Gastrocnemius medialis (tissue), 4 donors: ENCODE measurements around the gene AMN. TPM values are rescaled to one million over a fixed set of nuclear protein-coding genes. Genes with fewer than 3 reads are reported as not detected.

Experiments
- ATAC-seq, 2 donors: fragments of 150-250 bp; one replicate each; pipeline ENCODE4 v1.9.1; 2016
- DNase-seq, 2 donors: peaks; one replicate each; pipeline ENCODE4 v3.0.0-alpha.2; 2019
- H3K27ac ChIP-seq, 4 donors: fragments of 200-600 bp; sonication (generic); 1 replicate in 1 of 4; 2 replicates in 3 of 4; pipeline ENCODE4 v1.5.1; 2016 to 2018; ENCODE audit warnings: mild to moderate bottlenecking in 2 of 4, moderate library complexity in 1 of 4
- H3K27me3 ChIP-seq, 3 donors: fragments of 200-600 bp; sonication (generic) in 2 of 3; 1 replicate in 1 of 3; 2 replicates in 2 of 3; pipeline versions ENCODE4 v1.5.1 to v1.6.0; 2016 to 2019; ENCODE audit warnings: mild to moderate bottlenecking in 1 of 3, moderate library complexity in 1 of 3
- H3K36me3 ChIP-seq, 2 donors: fragments of 200-600 bp; sonication (generic) in 1 of 2; one replicate each; pipeline ENCODE4 v1.5.1; 2017 to 2018
- H3K4me1 ChIP-seq, 2 donors: fragments of 200-600 bp; sonication (generic) in 1 of 2; one replicate each; pipeline ENCODE4 v1.5.1; 2016 to 2017; ENCODE audit warnings: mild to moderate bottlenecking in 2 of 2
- H3K4me3 ChIP-seq, 4 donors: fragments of 200-600 bp; sonication (generic) in 3 of 4; 1 replicate in 1 of 4; 2 replicates in 3 of 4; pipeline ENCODE4 v1.5.1; 2016 to 2019; ENCODE audit warnings: mild to moderate bottlenecking in 2 of 4
- H3K9me3 ChIP-seq, 3 donors: fragments of 200-600 bp; sonication (generic) in 2 of 3; 1 replicate in 1 of 3; 2 replicates in 2 of 3; pipeline ENCODE4 v1.5.1; 2016 to 2019
- CTCF ChIP-seq, 5 experiments: fragments of 450-650 bp in 3 of 5; fragments of 200-600 bp in 2 of 5; sonication (generic) in 2 of 5; IDR thresholded peaks in 4 of 5; conservative IDR thresholded peaks in 1 of 5; 1 replicate in 4 of 5; 2 replicates in 1 of 5; pipeline ENCODE4 v1.5.1; 2016 to 2019; ENCODE audit warnings: antibody characterized with exemption in 5 of 5, mild to moderate bottlenecking in 3 of 5, moderate library complexity in 3 of 5
- POLR2A ChIP-seq, 2 donors: fragments of 450-650 bp; IDR thresholded peaks; one replicate each; pipeline ENCODE4 v1.6.1; 2017; ENCODE audit warnings: antibody characterized with exemption in 2 of 2, mild to moderate bottlenecking in 2 of 2, moderate library complexity in 2 of 2
- in situ Hi-C, 4 donors: fragments of 200-750 bp; cut with MboI; loops; one replicate each; pipeline versions ENCODE4 v1.15.0 to v1.8.0; 2017; ENCODE audit warnings: low sequenced_read_pairs in 4 of 4
- intact Hi-C: fragments of 100-400 bp; cut with DNase I; formaldehyde crosslinking; loops from one replicate; pipeline ENCODE4 v1.15.1; 2023; ENCODE audit warnings: low total_unique reads
- total RNA-seq, 4 donors: library from RNA; depleted of rRNA; stranded (reverse); fragments of >200 nt; gene quantifications; one replicate each; pipeline versions ENCODE4 v1.1.0 to v1.2.3, GENCODE V29; 2016

AMN gene
- total RNA-seq, 4 donors from 2014 or later = 0.42 to 4.3 TPM; not detected in 2

DNA sequence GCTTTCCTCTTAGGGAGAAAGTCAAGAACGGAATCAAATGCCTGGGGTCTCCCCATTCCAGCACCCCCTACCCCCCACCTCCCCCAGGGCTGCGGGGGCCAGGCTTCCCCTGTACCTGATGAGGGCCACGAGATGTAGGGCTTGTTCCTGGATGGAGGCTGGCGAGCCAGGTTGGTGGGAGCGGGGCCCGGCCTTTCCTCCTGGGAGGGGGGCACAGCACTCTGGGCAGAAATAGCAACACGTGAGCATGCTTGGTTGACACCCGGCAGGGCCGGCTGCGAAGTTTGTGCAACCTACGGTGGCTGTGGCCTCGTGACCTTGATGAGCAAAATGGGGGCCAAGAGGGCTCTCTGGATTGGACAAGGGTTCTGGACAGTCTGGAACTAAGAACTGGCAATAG lies 15.7 kb downstream of the AMN start:
- no peaks in the 10 kb centered on the region for H3K9me3 ChIP-seq
- TF ChIP-seq POLR2A (IDR thresholded peaks at IDR 0.05) (no peak), CTCF (IDR thresholded peaks at IDR 0.05 in 4 of 5, conservative IDR thresholded peaks at IDR 0.05 in 1 of 5) (no peak)
- intact Hi-C loops (no loop called here), in situ Hi-C loops (no loop called here)
- no peaks in the 10 kb centered on the region for H3K27me3 ChIP-seq
- no peak overlapping the region for H3K27ac ChIP-seq
- peaks cover 0 to 51% of the 10 kb centered on the region in 2 donors for H3K36me3 ChIP-seq
- no peak overlapping the region for H3K4me3 ChIP-seq
- no peaks in the 10 kb centered on the region for H3K4me1 ChIP-seq
- no peak for ATAC-seq
- DNase-seq = no peak

GRCh38 chr14:102939329-102939728 lies 16.9 kb downstream of the AMN start:
- H3K4me1 ChIP-seq = no peaks in the 10 kb centered on the region
- in situ Hi-C loops = no loop called here
- DNase-seq (no peak), ATAC-seq (no peak)
- H3K27ac ChIP-seq = no peak overlapping the region
- peaks cover 0 to 54% of the 10 kb centered on the region in 2 donors for H3K36me3 ChIP-seq
- no peaks in the 10 kb centered on the region for H3K27me3 ChIP-seq
- no peak overlapping the region for H3K4me3 ChIP-seq
- H3K9me3 ChIP-seq = no peaks in the 10 kb centered on the region
- TF ChIP-seq POLR2A (IDR thresholded peaks at IDR 0.05) = no peak
- no peak for TF ChIP-seq CTCF (IDR thresholded peaks at IDR 0.05 in 4 of 5, conservative IDR thresholded peaks at IDR 0.05 in 1 of 5)
- intact Hi-C loops = no loop called here

DNA sequence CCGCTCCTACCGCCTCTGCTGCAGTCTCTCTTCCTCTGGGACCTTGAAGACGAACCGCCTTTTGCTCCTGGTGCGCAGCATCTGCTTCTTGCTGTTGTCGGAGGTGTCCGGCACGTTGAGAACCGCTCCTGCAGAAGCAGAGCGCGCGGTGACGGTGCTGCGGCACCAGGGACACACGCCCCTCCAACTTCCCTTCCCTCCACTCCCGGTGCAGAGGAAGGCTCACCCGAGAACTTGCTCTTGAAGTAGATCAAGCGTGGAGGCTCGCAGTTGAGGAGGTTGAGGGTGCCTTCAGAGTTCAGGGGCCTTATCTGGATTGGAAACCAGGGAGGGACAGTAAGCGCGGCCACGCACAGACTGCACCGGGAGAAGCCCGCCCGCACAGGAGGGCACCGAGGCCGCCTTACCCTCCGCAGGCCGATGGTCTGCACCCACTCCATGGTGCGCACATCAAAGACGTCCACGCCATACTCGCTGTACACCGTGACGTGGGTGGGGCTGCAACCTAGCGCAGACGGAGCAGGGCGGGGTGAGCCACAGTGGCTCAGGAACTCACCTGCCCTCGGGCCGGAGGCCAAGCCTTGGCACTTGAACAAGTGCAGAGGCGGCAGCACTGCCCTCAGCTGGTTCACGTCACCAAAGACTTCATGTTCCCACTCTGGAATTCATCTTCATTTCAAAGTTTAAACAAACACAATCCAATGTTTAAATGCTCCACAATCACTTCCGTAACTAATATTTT lies 17.5 kb downstream of the AMN start:
- TF ChIP-seq CTCF (IDR thresholded peaks at IDR 0.05 in 4 of 5, conservative IDR thresholded peaks at IDR 0.05 in 1 of 5) (no peak), POLR2A (IDR thresholded peaks at IDR 0.05) (no peak)
- no peak for DNase-seq
- no peak for ATAC-seq
- H3K27ac ChIP-seq = no peak overlapping the region
- no peaks in the 10 kb centered on the region for H3K4me1 ChIP-seq
- H3K27me3 ChIP-seq = no peaks in the 10 kb centered on the region
- peaks cover 0 to 61% of the 10 kb centered on the region in 2 donors for H3K36me3 ChIP-seq
- intact Hi-C loops = no loop called here
- no peak overlapping the region for H3K4me3 ChIP-seq
- in situ Hi-C loops = no loop called here
- H3K9me3 ChIP-seq = no peaks in the 10 kb centered on the region

DNA sequence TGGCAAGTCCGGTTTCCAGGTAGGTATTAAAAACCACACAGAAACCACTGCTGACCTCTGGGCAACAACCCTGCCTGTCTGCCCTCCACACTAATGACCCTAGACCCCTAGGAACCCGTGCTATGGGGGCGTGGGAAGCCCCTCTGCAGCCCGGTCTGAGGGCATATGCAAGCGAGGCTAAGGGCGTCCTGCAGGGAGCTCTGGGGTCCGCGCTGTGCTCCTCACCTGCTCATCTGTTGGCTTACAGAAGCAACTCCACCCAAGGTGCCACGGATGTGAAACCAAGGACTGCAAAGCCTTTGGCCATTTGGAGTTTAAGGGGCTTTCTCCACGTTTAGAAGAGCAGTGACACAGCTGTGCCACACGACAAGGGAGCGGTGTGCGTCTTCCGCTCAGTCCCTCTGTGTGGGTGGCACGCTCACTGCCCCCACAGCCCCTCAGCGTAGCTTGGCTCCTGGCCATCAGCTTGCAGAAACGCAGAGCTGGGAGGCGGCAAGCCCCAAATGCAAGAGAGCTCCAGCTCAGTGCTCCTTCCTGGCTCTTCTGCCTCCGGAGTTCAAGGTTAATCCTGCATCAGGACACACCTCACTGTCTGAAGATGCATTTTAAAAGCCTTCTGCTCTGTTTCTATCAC lies 18.4 kb downstream of the AMN start:
- in situ Hi-C loops (no loop called here), intact Hi-C loops (no loop called here)
- Histone ChIP-seq H3K27ac (no peak overlapping the region), H3K9me3 (no peaks in the 10 kb centered on the region), H3K4me3 (no peak overlapping the region), H3K27me3 (no peaks in the 10 kb centered on the region), H3K36me3 (peaks cover 4 to 69% of the 10 kb centered on the region in 2 donors), H3K4me1 (no peaks in the 10 kb centered on the region)
- DNase-seq = no peak
- no peak for ATAC-seq
- no peak for TF ChIP-seq CTCF (IDR thresholded peaks at IDR 0.05 in 4 of 5, conservative IDR thresholded peaks at IDR 0.05 in 1 of 5)
- TF ChIP-seq POLR2A (IDR thresholded peaks at IDR 0.05) = no peak
